GM12891 (cell line): ENCODE results near the gene SLC30A7.

Experiments
- PAX5 ChIP-seq: IDR thresholded peaks from 2 replicates; pipeline ENCODE4 v1.6.1; 2011; ENCODE audit warnings: low read length, moderate library complexity, mild to moderate bottlenecking; ENCODE audit not compliant: insufficient read depth, severe bottlenecking
- POLR2A ChIP-seq: IDR thresholded peaks from 2 replicates; pipeline ENCODE4 v1.6.1; 2011; ENCODE audit warnings: low read depth, low read length, control low read depth
- POLR2AphosphoS5 ChIP-seq: IDR thresholded peaks from 2 replicates; pipeline ENCODE4 v1.6.1; 2011; ENCODE audit warnings: low read depth, low read length, control low read depth
- POU2F2 ChIP-seq: IDR thresholded peaks from 2 replicates; pipeline ENCODE4 v1.6.1; 2011; ENCODE audit warnings: low read depth, mild to moderate bottlenecking, control low read depth, low read length, moderate library complexity
- SPI1 ChIP-seq: IDR thresholded peaks from 2 replicates; pipeline ENCODE4 v1.6.1; 2011; ENCODE audit warnings: low read depth, low read length, control low read depth
- TAF1 ChIP-seq: IDR thresholded peaks from 2 replicates; pipeline ENCODE4 v1.6.1; 2011; ENCODE audit warnings: low read depth, low read length, control low read depth

DNA sequence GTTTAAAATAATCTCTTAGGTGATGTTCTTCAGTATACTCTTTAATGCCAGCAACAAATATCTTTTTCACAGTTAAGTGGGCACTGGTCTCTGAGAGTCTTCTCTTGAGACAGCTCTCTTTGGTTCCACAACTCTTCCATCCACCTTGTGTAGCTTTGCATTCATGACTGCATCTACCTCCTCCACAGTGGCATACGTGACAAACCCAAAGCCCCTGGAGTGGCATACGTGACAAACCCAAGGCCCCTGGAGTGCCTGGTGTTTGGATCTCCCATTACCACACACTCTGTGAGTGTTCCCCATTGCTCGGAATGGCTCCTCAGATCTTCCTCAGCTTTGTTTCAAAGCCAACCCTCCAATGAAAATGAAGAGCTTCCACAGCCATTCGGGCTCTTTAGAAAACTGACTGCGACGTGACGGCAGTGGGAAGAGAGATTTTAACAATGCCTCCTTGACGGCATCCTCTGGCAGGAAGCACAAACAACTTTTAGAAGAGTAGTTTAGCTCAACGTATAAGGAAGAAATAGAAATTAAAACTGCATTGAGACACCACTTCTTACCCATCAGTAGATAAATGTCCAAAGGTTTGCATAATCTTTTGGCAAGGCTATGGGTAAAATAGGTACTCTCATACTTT is 45.8 kb downstream of the SLC30A7 start:
- no peak for TF ChIP-seq POLR2A
- TF ChIP-seq TAF1 = no peak
- no peak for TF ChIP-seq POLR2AphosphoS5
- no peak for TF ChIP-seq SPI1
- TF ChIP-seq POU2F2 = no peak
- TF ChIP-seq PAX5 = no peak
